Liver (tissue), 9 donors: Measurements from ENCODE around the gene NUDT15. TPM values are rescaled to one million over a fixed set of nuclear protein-coding genes. Genes with fewer than 3 reads are reported as not detected.

Experiments used
- DNase-seq: peaks from one replicate; pipeline ENCODE4 v3.0.0-alpha.2; 2017; ENCODE audit warnings: low spot score
- H3K27ac ChIP-seq, 2 donors: one replicate each; pipeline ENCODE4 v1.7.0; 2013; ENCODE audit warnings: inconsistent platforms in 2 of 2, low read length in 2 of 2, control low read depth in 1 of 2, low read depth in 1 of 2, mild to moderate bottlenecking in 1 of 2
- H3K27me3 ChIP-seq, 4 donors: one replicate each; pipeline versions ENCODE4 v1.6.1 to v1.7.0; 2013; ENCODE audit warnings: low read length in 3 of 4, inconsistent platforms in 1 of 4, mild to moderate bottlenecking in 1 of 4, moderate library complexity in 1 of 4; ENCODE audit not compliant: control insufficient read depth in 4 of 4, insufficient read depth in 4 of 4
- H3K36me3 ChIP-seq, 4 donors: one replicate each; pipeline versions ENCODE4 v1.6.1 to v1.7.0; 2013; ENCODE audit warnings: low read length in 3 of 4, mild to moderate bottlenecking in 3 of 4, low read depth in 1 of 4, moderate library complexity in 1 of 4; ENCODE audit not compliant: control insufficient read depth in 4 of 4, insufficient read depth in 3 of 4
- H3K4me1 ChIP-seq, 4 donors: one replicate each; pipeline versions ENCODE4 v1.6.1 to v1.7.0; 2013; ENCODE audit warnings: low read length in 3 of 4, mild to moderate bottlenecking in 3 of 4, moderate library complexity in 1 of 4; ENCODE audit not compliant: control insufficient read depth in 4 of 4, insufficient read depth in 4 of 4
- H3K4me3 ChIP-seq, 3 donors: one replicate each; pipeline versions ENCODE4 v1.6.1 to v1.7.0; 2013; ENCODE audit warnings: low read length in 3 of 3, control low read depth in 1 of 3, low read depth in 1 of 3, mild to moderate bottlenecking in 1 of 3
- H3K9ac ChIP-seq, 2 donors: one replicate each; pipeline ENCODE4 v1.7.0; 2013; ENCODE audit warnings: low read length in 2 of 2, mild to moderate bottlenecking in 2 of 2, moderate library complexity in 2 of 2, control low read depth in 1 of 2, low read depth in 1 of 2
- H3K9me3 ChIP-seq, 4 donors: one replicate each; pipeline versions ENCODE4 v1.6.1 to v1.7.0; 2013; ENCODE audit warnings: low read length in 3 of 4; ENCODE audit not compliant: control insufficient read depth in 4 of 4
- ATF3 ChIP-seq: IDR thresholded peaks from 2 replicates; pipeline ENCODE4 v1.6.1; 2016; ENCODE audit warnings: antibody characterized with exemption
- CTCF ChIP-seq: fragments of 150-350 bp; IDR thresholded peaks from 2 replicates; pipeline ENCODE4 v1.5.1; 2017; ENCODE audit warnings: improper control_type of control experiment, low read depth, low read length; ENCODE audit not compliant: missing input control
- EGR1 ChIP-seq, 2 donors: IDR thresholded peaks; 2 replicates each; pipeline ENCODE4 v1.6.1; 2016 to 2018; ENCODE audit warnings: antibody characterized with exemption in 2 of 2, low read depth in 2 of 2
- FOXA1 ChIP-seq: IDR thresholded peaks from 2 replicates; pipeline ENCODE4 v1.6.1; 2016; ENCODE audit warnings: antibody characterized with exemption
- FOXA2 ChIP-seq: IDR thresholded peaks from 2 replicates; pipeline ENCODE4 v1.6.1; 2016; ENCODE audit warnings: antibody characterized with exemption
- GABPA ChIP-seq, 2 donors: IDR thresholded peaks in 1 of 2; conservative IDR thresholded peaks in 1 of 2; 2 replicates each; pipeline ENCODE4 v1.6.1; 2016; ENCODE audit warnings: antibody characterized with exemption in 2 of 2, mild to moderate bottlenecking in 1 of 2, moderate library complexity in 1 of 2
- HNF4A ChIP-seq, 2 donors: conservative IDR thresholded peaks; 2 replicates each; pipeline ENCODE4 v1.6.1; 2016; ENCODE audit warnings: antibody characterized with exemption in 2 of 2, mild to moderate bottlenecking in 2 of 2
- HNF4G ChIP-seq: IDR thresholded peaks from 2 replicates; pipeline ENCODE4 v1.6.1; 2016; ENCODE audit warnings: antibody characterized with exemption
- JUND ChIP-seq, 2 donors: IDR thresholded peaks; 2 replicates each; pipeline ENCODE4 v1.6.1; 2016; ENCODE audit warnings: antibody characterized with exemption in 2 of 2
- MAX ChIP-seq: IDR thresholded peaks from 2 replicates; pipeline ENCODE4 v1.6.1; 2016; ENCODE audit warnings: antibody characterized with exemption
- NR2F2 ChIP-seq: IDR thresholded peaks from 2 replicates; pipeline ENCODE4 v1.6.1; 2016; ENCODE audit warnings: antibody characterized with exemption
- RAD21 ChIP-seq, 2 donors: IDR thresholded peaks; 2 replicates each; pipeline ENCODE4 v1.6.1; 2016; ENCODE audit warnings: antibody characterized with exemption in 2 of 2, mild to moderate bottlenecking in 2 of 2
- REST ChIP-seq: IDR thresholded peaks from 2 replicates; pipeline ENCODE4 v1.6.1; 2016; ENCODE audit warnings: antibody characterized with exemption, mild to moderate bottlenecking
- RXRA ChIP-seq, 2 donors: IDR thresholded peaks; 2 replicates each; pipeline ENCODE4 v1.6.1; 2017 to 2018; ENCODE audit warnings: antibody characterized with exemption in 2 of 2, mild to moderate bottlenecking in 1 of 2
- SP1 ChIP-seq: IDR thresholded peaks from 2 replicates; pipeline ENCODE4 v1.6.1; 2018; ENCODE audit warnings: antibody characterized with exemption, mild to moderate bottlenecking
- TAF1 ChIP-seq: conservative IDR thresholded peaks from 2 replicates; pipeline ENCODE4 v1.6.1; 2016; ENCODE audit warnings: antibody characterized with exemption, mild to moderate bottlenecking
- YY1 ChIP-seq: IDR thresholded peaks from 2 replicates; pipeline ENCODE4 v1.6.1; 2016; ENCODE audit warnings: antibody characterized with exemption, mild to moderate bottlenecking
- WGBS: extraction: QIAGEN DNeasy Blood & Tissue Kit; methylation state at CpG from one replicate; pipeline ENCODE4 v1.1.7; 2013; 5-methylcytosine and 5-hydroxymethylcytosine counted together
- polyA plus RNA-seq, 2 donors: library from polyadenylated mRNA; stranded (reverse) in 1 of 2; unstranded in 1 of 2; fragments of 200-250 nt in 1 of 2; fragments of >200 nt in 1 of 2; fragmentation: Nextera tagmentation in 1 of 2; extraction: Ambion mirVana in 1 of 2; gene quantifications; one replicate each; pipeline versions ENCODE4 v1.2.1 to v1.2.3, GENCODE V29; 2013 to 2015
- total RNA-seq, 2 donors: library from RNA; depleted of rRNA; stranded (reverse); fragments of >200 nt; gene quantifications; one replicate each; pipeline ENCODE4 v1.2.3, GENCODE V29; 2014
- TF ChIP-seq, protein P1 (sequence below): IDR thresholded peaks from 2 replicates; pipeline ENCODE4 v1.6.1; 2016; ENCODE audit warnings: antibody characterized with exemption
- donor health status: healthy.
- donor health status: healthy.
- donor health status: healthy.
- donor health status: healthy.
- donor health status: healthy.

The NUDT15 gene
- total and polyA plus RNA-seq, 4 donors = 6.0 to 7.7 (median 6.9) TPM

DNA sequence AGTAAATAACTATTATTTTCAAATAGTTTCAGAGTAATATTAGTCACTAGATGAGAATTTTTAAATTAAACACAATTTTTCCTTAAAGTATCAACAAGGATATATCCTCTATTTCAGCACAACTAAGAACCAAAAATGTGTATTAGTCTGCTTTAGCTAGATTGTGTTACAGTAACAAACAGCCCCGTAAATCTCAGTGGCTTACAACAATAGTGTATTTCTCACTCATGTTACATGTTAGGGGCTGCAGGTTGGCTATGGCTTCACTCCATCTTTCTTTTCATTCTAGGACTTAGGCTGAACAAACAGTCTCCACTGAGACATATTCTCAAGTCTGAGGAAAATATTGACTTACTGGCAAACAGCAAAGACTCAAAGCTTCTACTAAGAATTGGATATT is 24.9 kb upstream of the NUDT15 start (continued):
- no peak for TF ChIP-seq GABPA (IDR thresholded peaks at IDR 0.05 in 1 of 2, conservative IDR thresholded peaks at IDR 0.05 in 1 of 2)

DNA sequence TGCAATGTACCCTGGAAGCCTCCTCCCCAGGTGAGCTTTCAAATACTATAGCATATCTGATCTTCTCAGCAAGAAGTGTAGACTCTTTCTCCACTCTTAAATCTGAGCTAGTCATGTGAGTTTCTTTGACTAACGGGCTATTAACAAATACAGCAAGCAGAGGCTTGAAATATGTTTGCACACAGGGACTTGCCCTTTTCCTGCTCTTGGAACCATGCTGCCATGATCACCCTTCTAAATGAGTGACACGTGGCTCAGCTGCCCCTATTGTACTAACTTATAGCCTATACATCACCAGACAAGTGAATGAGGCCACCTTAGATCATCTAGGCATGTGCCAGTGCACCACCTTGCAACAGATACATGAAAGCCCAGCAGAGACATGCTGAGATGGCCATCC is 23.2 kb upstream of the NUDT15 start:
- no peak overlapping the region for H3K9ac ChIP-seq
- H3K27ac ChIP-seq = no peak overlapping the region
- no peaks in the 10 kb centered on the region for H3K4me1 ChIP-seq
- no peaks in the 10 kb centered on the region for H3K9me3 ChIP-seq
- TF ChIP-seq NR2F2 (no peak), ATF3 (no peak), RXRA (IDR thresholded peaks at IDR 0.05) (no peak), MAX (no peak), REST (no peak), SP1 (no peak), YY1 (no peak), JUND (IDR thresholded peaks at IDR 0.05) (no peak), HNF4G (no peak), FOXA2 (no peak), TAF1 (no peak), HNF4A (conservative IDR thresholded peaks at IDR 0.05) (no peak), EGR1 (IDR thresholded peaks at IDR 0.05; ENCODE audit: low read depth in 2 of 2) (no peak), GABPA (IDR thresholded peaks at IDR 0.05 in 1 of 2, conservative IDR thresholded peaks at IDR 0.05 in 1 of 2) (no peak), CTCF (no peak), FOXA1 (no peak), RAD21 (IDR thresholded peaks at IDR 0.05) (no peak)
- TF ChIP-seq, protein P1, sequence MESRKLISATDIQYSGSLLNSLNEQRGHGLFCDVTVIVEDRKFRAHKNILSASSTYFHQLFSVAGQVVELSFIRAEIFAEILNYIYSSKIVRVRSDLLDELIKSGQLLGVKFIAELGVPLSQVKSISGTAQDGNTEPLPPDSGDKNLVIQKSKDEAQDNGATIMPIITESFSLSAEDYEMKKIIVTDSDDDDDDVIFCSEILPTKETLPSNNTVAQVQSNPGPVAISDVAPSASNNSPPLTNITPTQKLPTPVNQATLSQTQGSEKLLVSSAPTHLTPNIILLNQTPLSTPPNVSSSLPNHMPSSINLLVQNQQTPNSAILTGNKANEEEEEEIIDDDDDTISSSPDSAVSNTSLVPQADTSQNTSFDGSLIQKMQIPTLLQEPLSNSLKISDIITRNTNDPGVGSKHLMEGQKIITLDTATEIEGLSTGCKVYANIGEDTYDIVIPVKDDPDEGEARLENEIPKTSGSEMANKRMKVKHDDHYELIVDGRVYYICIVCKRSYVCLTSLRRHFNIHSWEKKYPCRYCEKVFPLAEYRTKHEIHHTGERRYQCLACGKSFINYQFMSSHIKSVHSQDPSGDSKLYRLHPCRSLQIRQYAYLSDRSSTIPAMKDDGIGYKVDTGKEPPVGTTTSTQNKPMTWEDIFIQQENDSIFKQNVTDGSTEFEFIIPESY = no peak
- H3K4me3 ChIP-seq = no peak overlapping the region
- 92% methylated on average over 2 of the region's 2 CpGs for WGBS
- no peaks in the 10 kb centered on the region for H3K36me3 ChIP-seq
- H3K27me3 ChIP-seq = no peaks in the 10 kb centered on the region
- DNase-seq = no peak
